Esophagus (tissue), 2 donors: Measurements from ENCODE around the gene TVP23A. TPM values are rescaled to one million over a fixed set of nuclear protein-coding genes. Genes with fewer than 3 reads are reported as not detected.
A peak's percentile ranks its signal among the peaks of the same experiment; 100 is the strongest.
"Not testable (repeated sequence)": the region's sequence is repeated elsewhere in the genome, so short reads cannot be mapped to it uniquely, and the experiment has no call there.

Source experiments
- H3K27ac ChIP-seq, 2 donors: one replicate each; pipeline ENCODE4 v1.5.1; 2013; ENCODE audit warnings: low read depth in 2 of 2, mild to moderate bottlenecking in 2 of 2, inconsistent platforms in 1 of 2, low read length in 1 of 2, moderate library complexity in 1 of 2
- H3K27me3 ChIP-seq, 2 donors: one replicate each; pipeline ENCODE4 v1.6.1; 2013; ENCODE audit warnings: low read length in 2 of 2, control low read depth in 1 of 2, mild to moderate bottlenecking in 1 of 2; ENCODE audit not compliant: insufficient read depth in 2 of 2, control insufficient read depth in 1 of 2
- H3K36me3 ChIP-seq, 2 donors: one replicate each; pipeline ENCODE4 v1.6.1; 2013; ENCODE audit warnings: low read length in 1 of 2; ENCODE audit not compliant: control insufficient read depth in 2 of 2, insufficient read depth in 2 of 2
- H3K4me1 ChIP-seq, 2 donors: one replicate each; pipeline ENCODE4 v1.6.1; 2013; ENCODE audit warnings: low read length in 1 of 2; ENCODE audit not compliant: control insufficient read depth in 2 of 2, insufficient read depth in 2 of 2
- H3K4me3 ChIP-seq, 2 donors: one replicate each; pipeline ENCODE4 v1.5.1; 2013; ENCODE audit warnings: low read length in 2 of 2, mild to moderate bottlenecking in 2 of 2, low read depth in 1 of 2, moderate library complexity in 1 of 2
- H3K9me3 ChIP-seq, 2 donors: one replicate each; pipeline ENCODE4 v1.6.1; 2013; ENCODE audit warnings: mild to moderate bottlenecking in 2 of 2, low read depth in 1 of 2, low read length in 1 of 2, moderate library complexity in 1 of 2; ENCODE audit not compliant: control insufficient read depth in 2 of 2, insufficient read depth in 1 of 2
- WGBS, 2 donors: extraction: QIAGEN DNeasy Blood & Tissue Kit; methylation state at CpG; one replicate each; pipeline ENCODE4 v1.1.7; 2013; 5-methylcytosine and 5-hydroxymethylcytosine counted together
- polyA plus RNA-seq, 2 donors: library from polyadenylated mRNA; stranded (reverse); fragments of 200-250 nt; gene quantifications; one replicate each; pipeline ENCODE4 v1.2.3, GENCODE V29; 2013
- donor health status: healthy with polysubstance abuse.
- donor health status: Bipolar disorder and iron deficiency.

The TVP23A gene
- polyA plus RNA-seq, 2 donors, result 0.05 to 0.08 TPM

GRCh38 chr16:10838621-10839278 is 20.2 kb upstream of the TVP23A start:
- no peaks in the 10 kb centered on the region for H3K4me1 ChIP-seq
- no peaks in the 10 kb centered on the region for H3K9me3 ChIP-seq
- WGBS, 2 donors, result 82 to 85% methylated on average over 10 of the region's 10 CpGs
- H3K27ac ChIP-seq, result no peak overlapping the region
- no peak overlapping the region for H3K4me3 ChIP-seq
- no peaks in the 10 kb centered on the region for H3K36me3 ChIP-seq
- H3K27me3 ChIP-seq, result no peaks in the 10 kb centered on the region

- Histone ChIP-seq H3K27me3 (no peaks in the 10 kb centered on the region), H3K36me3 (no peaks in the 10 kb centered on the region), H3K4me1 (no peaks in the 10 kb centered on the region), H3K9me3 (no peaks in the 10 kb centered on the region), H3K4me3 (no peak overlapping the region), H3K27ac (no peak overlapping the region)
- 79 to 87% methylated on average over 1 of the region's 1 CpG for WGBS, 2 donors
These were observed 17.7 kb upstream of the TVP23A start for GRCh38 chr16:10836174-10836853.

GRCh38 chr16:10835281-10835931 is 16.8 kb upstream of the TVP23A start:
- 83 to 84% methylated on average over 7 of the region's 7 CpGs for whole genome bisulfite sequencing, 2 donors
- no peak overlapping the region for H3K27ac ChIP-seq
- no peaks in the 10 kb centered on the region for H3K36me3 ChIP-seq
- H3K27me3 ChIP-seq, result no peaks in the 10 kb centered on the region
- no peaks in the 10 kb centered on the region for H3K4me1 ChIP-seq
- no peaks in the 10 kb centered on the region for H3K9me3 ChIP-seq
- H3K4me3 ChIP-seq, result no peak overlapping the region

GRCh38 chr16:10834766-10835165 is 16.2 kb upstream of the TVP23A start:
- Histone ChIP-seq H3K27me3 (no peaks in the 10 kb centered on the region), H3K9me3 (no peaks in the 10 kb centered on the region), H3K36me3 (no peaks in the 10 kb centered on the region), H3K4me1 (no peaks in the 10 kb centered on the region), H3K4me3 (no peak overlapping the region), H3K27ac (no peak overlapping the region)
- 85 to 88% methylated on average over 1 of the region's 1 CpG for WGBS, 2 donors

GRCh38 chr16:10834130-10834529 is 15.5 kb upstream of the TVP23A start:
- 70 to 84% methylated on average over 10 of the region's 10 CpGs for WGBS, 2 donors
- Histone ChIP-seq H3K27ac (no peak overlapping the region), H3K36me3 (no peaks in the 10 kb centered on the region), H3K4me1 (no peaks in the 10 kb centered on the region), H3K9me3 (no peaks in the 10 kb centered on the region), H3K27me3 (no peaks in the 10 kb centered on the region), H3K4me3 (no peak overlapping the region)

GRCh38 chr16:10833271-10833670 is 14.7 kb upstream of the TVP23A start:
- H3K9me3 ChIP-seq, result no peaks in the 10 kb centered on the region
- no peaks in the 10 kb centered on the region for H3K36me3 ChIP-seq
- no peak overlapping the region for H3K4me3 ChIP-seq
- H3K4me1 ChIP-seq, result peaks cover 1 to 4% of the 10 kb centered on the region in 2 donors
- H3K27me3 ChIP-seq, result no peaks in the 10 kb centered on the region
- 88 to 89% methylated on average over 5 of the region's 5 CpGs for WGBS, 2 donors
- no peak overlapping the region for H3K27ac ChIP-seq

- no peak overlapping the region for H3K27ac ChIP-seq
- H3K27me3 ChIP-seq, result no peaks in the 10 kb centered on the region
These were observed 13.6 kb upstream of the TVP23A start for GRCh38 chr16:10831894-10832886.

GRCh38 chr16:10830240-10830639 is 11.6 kb upstream of the TVP23A start:
- H3K36me3 ChIP-seq, H3K4me3 ChIP-seq: not testable (repeated sequence)

More at GRCh38 chr16:10831894-10832886, 13.6 kb upstream of the TVP23A start:
- no peak overlapping the region for H3K4me3 ChIP-seq
- peaks cover 3 to 11% of the 10 kb centered on the region in 2 donors for H3K4me1 ChIP-seq
- H3K9me3 ChIP-seq, result no peaks in the 10 kb centered on the region
- H3K36me3 ChIP-seq, result no peaks in the 10 kb centered on the region
- WGBS, 2 donors, result 81 to 85% methylated on average over 10 of the region's 10 CpGs

GRCh38 chr16:10829390-10830098 is 10.9 kb upstream of the TVP23A start:
- Histone ChIP-seq H3K4me1 (peaks cover 3 to 11% of the 10 kb centered on the region in 2 donors), H3K27ac (peak overlapping the region; percentile 30 to 78)
- H3K4me3 ChIP-seq, result not testable (repeated sequence)

More at GRCh38 chr16:10830240-10830639, 11.6 kb upstream of the TVP23A start:
- H3K9me3 ChIP-seq, H3K27me3 ChIP-seq, H3K27ac ChIP-seq: not testable (repeated sequence)
- peaks cover 3 to 11% of the 10 kb centered on the region in 2 donors for H3K4me1 ChIP-seq

More at GRCh38 chr16:10829390-10830098, 10.9 kb upstream of the TVP23A start:
- not testable (repeated sequence) for H3K9me3 ChIP-seq, H3K27me3 ChIP-seq, H3K36me3 ChIP-seq
- WGBS, 2 donors, result 47 to 48% methylated on average over 18 of the region's 18 CpGs
